HG03432 (cell line): ENCODE measurements around the gene PLD4.
A peak's percentile ranks its signal among the peaks of the same experiment; 100 is the strongest.
"Not testable (repeated sequence)": the region's sequence is repeated elsewhere in the genome, so short reads cannot be mapped to it uniquely, and the experiment has no call there.

ENCODE experiments used
- ATAC-seq: cut with Tn5 transposase; IDR thresholded peaks from one replicate; pipeline ENCODE4 v1.9.1; 2021; ENCODE audit warnings: mild to moderate bottlenecking, moderate library complexity; ENCODE audit not compliant: unreplicated experiment

The PLD4 gene

GRCh38 chr14:104898195-104898558 is 26.5 kb upstream of the PLD4 start:
- ATAC-seq = no peak

DNA sequence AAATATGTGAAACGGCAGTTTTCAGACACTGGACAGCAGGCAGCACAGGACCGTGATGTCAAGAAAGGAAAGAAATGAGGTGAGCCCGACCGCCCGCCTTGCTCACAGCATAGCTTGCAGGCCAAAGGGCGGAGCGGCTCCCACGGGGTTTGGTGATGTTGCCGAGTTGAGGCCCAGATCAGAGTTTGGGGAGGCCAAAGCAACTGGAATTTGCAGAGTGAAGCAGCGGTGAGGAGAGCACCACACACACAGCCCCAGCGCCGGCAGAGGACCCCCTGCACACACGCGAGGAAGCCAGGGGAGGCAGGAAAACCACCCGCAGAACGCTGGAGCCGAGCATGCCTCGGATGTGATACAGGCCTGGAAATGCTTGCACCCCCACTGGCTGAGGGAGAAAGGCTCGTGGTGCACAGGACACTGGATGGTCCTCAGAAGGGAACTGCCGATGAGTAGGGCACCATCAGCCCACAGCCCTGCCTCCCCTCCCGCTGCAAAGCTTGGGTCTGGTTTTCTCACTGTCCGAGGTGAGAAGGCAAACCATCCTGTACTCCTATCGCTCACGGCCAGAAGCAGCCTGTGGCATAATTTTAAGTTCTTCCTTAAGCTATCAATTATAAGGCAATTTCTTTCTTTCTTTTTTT is 25.7 kb upstream of the PLD4 start:
- ATAC-seq = no peak

DNA sequence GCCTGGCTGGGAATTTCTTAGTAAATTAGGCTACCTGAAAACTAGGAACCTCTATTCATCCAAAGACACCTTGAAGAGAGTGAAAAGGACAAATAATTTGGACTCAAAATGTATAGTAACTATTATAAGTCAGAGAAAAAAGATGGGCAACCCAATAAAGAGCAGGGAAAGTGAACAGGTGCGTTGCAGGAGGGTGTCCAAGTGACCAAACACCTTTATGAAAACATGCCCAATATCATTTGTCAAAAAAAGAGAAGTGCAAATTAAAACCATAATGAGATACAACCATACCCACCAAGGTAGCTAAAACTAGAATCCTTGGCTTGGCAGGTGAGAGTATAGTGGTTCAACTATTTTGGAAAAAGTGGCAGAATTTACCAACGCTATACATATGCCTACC is 24.9 kb upstream of the PLD4 start:
- ATAC-seq = no peak

GRCh38 chr14:104900639-104901512 is 23.8 kb upstream of the PLD4 start:
- no peak for ATAC-seq

- ATAC-seq = no peak
These were observed 20.7 kb upstream of the PLD4 start for GRCh38 chr14:104903990-104904389.

DNA sequence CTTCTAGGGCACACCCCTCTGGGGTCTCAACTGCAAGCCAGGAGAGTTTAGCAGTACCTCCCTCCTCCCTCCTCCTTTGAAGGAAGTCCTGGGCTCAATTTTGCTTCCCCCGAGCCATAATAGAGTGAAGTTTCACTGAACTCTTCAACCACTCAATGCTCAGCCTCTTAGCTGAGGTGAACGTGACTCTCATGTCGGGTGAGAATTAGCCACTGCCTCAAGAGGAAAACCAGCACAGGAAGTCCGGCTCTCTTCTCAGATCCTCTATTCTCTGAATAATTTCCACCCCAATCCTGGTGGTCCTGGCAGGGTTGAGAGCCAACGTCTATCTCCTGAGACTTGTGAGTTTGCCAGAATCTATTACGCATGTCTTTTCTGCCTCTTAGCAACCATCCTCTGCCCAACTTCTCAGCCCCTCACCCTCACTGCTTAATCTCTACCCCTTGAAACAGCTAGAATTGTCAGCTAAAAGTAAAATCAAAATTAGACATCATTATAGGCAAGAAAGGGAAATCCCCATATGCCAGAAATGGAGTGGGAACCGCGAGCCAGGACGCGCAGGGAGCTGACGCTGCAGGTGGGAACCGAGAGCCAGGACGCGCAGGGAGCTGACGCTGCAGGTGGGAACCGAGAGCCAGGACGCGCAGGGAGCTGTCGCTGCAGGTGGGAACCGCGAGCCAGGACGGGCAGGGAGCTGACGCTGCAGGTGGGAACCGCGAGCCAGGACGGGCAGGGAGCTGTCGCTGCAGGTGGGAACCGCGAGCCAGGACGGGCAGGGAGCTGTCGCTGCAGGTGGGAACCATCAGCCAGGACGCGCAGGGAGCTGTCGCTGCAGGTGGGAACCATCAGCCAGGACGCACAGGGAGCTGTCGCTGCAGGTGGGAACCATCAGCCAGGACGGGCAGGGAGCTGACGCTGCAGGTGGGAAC is 19.8 kb upstream of the PLD4 start:
- ATAC-seq = not testable (repeated sequence)

DNA sequence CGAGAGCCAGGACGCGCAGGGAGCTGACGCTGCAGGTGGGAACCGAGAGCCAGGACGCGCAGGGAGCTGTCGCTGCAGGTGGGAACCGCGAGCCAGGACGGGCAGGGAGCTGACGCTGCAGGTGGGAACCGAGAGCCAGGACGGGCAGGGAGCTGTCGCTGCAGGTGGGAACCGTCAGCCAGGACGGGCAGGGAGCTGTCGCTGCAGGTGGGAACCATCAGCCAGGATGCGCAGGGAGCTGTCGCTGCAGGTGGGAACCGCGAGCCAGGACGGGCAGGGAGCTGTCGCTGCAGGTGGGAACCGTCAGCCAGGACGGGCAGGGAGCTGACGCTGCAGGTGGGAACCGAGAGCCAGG is 19.1 kb upstream of the PLD4 start:
- ATAC-seq = not testable (repeated sequence)

GRCh38 chr14:104908303-104908702 is 16.4 kb upstream of the PLD4 start:
- ATAC-seq = no peak

DNA sequence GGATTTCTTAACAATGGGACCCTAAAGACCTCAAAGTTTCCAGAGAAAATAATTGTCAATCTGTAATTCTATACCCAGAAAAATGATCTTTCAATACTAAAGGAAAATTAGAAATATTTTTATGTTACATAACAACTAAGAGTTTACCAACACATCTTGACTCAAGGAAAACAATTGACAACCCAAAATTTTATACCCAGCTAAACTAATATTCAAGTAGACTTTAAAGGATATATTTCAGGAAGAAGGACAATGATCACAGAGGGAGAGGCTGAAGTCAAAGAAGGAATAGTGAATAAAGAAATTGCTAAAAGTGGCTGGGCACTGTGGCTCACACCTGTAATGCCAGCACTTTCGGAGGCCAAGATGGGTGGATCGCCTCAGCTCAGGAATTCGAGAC is 12.6 kb upstream of the PLD4 start:
- no peak for ATAC-seq

- no peak for ATAC-seq
These were observed 11.2 kb upstream of the PLD4 start for GRCh38 chr14:104913435-104913834.

DNA sequence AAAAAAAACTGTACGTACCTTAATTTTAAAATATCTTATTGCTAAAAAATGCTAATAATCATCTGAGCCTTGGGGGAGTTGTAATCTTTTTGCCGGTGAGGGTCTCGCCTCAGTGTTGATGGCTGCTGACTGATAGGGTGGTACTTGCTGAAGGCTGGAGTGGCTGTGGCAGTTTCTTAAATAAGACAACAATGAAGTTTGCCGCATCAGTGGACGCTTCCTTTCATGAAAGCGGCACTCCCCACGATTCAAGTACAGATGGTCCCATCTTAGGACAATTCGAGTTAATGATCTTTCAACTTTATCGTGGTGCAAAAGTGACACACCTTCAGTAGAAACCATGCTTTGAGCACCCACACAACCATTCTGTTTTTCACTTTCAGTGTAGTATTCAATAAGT is 7.6 kb upstream of the PLD4 start:
- no peak for ATAC-seq

DNA sequence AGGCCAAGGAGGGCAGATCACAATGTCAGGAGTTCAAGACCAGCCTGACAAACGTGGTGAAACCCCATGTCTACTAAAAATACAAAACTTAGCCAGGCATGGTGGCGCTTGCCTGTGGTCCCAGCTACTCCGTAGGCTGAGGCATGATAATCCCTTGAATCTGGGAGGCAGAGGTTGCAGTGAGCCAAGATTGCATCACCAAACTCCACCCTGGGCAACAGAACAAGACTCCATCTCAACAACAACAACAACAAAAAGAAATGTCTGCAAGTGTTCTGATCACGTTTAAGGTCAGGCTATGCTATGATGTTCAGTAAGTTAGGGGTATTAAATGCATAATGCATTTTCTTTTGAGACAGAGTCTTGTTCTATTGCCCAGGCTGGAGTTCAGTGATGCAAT is 6.7 kb upstream of the PLD4 start:
- no peak for ATAC-seq

DNA sequence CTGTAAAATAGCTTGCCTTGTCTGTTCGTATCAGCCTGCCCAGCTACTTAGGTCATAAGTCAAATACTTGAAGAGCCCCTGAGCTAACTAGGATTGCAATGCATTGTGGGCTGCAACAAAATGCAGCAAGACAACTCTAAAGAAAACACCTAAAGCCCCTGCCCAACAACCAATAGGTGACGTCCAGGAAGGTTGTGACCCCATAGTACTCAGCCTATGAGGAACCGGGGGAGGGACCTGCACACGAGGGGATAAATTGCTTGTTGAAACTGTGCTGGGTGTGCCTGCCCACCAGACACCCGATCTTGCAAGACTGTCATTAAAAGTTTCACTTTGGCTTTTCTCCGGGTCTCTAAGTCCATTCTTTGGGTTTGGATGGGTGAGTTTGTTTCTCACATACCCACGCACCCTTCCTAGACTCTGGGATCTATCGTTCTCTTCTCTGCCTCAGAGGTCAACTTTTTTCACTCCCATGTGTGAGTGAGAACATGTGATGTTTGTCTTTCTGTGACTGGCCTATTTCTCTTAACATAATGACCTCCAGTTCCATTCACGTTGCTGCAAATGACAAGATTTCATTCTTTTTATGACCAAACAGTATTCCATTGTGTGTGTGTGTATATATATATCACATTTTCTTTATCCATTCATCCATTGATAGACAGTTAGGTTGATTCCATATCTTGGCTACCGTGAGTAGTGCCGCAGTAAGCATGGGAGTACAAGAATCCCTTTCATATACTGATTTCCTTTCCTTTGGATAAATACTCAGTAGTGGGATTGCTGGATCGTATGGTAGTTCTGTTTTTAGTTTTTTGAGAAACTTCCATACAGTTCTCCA is 5.3 kb upstream of the PLD4 start:
- ATAC-seq = not testable (repeated sequence)

DNA sequence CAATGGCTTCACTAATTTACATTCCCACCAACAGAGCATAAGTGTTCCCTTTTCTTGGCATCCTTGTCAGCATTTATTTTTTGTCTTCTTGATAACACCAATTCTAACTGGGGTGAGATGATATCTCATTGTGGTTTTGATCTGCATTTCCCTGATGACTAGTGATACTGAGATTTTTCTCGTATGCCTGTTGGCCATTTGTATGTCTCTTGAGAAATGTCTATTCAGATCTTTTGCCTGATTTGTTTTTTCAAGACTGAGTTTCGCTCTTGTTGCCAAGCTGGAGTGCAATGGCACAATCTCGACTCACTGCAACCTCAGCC is 4.7 kb upstream of the PLD4 start:
- ATAC-seq = no peak

DNA sequence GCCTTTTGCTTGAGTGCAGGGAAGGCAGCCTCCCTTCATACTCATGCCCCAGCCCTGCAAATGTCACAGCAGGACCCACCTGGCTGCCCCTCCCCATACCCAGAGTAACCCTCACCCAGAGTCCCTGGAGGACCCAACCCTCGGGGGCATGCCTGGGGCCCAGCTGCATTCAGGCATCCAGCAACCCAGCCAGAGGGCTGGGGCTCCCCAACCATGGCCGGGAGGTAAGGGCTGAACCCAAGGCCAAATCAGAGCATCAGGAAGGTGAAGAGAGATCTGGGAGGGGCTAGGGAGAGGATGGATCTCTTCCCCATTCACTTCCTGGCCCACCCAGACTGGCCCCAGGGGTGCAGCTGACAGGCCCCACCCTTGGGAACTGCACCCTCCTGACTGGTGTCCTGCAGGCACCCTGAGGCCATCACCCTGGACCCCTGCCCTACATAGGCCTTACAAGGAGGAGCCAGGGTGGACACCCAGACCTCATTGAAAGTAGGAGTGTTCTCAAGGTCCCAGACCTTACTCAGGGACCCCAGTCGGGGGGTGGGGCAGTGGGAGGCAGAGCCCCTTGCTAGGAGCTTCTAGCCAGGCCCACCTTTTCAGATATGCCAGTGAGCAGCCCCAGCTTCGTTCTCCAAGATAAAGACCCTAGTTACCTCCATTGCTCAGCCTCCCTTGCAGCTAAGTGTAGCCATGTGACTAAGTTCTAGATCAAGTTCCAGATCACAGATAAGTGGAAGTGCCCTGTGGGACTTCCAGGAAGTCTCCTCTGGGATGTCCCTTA is 849 bp upstream of the PLD4 start:
- no peak for ATAC-seq

DNA sequence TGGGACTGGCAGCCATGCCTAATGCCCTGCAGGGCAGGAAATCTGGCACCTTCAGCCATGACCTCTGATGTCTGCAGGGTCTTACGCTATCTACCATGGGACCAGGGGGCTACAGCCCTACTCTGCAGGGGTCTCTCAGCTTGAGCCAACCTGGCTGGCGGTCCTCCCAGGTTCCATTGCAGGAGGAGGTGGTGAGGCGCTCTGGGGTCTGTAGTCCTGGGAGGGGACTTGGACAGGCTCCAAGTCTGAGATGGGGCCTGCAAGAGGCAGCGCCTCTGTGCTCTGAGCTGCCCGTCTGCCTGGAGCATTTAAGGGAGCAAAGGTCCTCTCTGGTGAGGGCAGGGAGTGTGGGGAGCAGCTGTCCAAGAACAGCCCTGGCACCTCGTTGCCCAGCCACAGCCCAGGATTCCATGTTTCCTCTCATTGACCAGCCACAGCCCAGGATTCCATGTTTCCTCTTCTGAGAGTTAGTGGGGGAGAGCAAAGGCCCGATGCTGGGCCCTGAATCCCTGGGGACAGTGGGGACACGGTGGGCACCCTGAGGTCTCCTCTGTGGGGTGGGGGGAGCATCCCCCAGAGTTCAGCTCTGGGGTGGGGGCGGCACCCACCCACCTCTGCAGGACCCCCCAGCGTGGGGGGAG is 655 bp downstream of the PLD4 start:
- ATAC-seq = no peak

GRCh38 chr14:104925855-104926609 is 1.4 kb downstream of the PLD4 start:
- ATAC-seq = peak; percentile 2

- ATAC-seq = peak; percentile 75
These were observed 2.1 kb downstream of the PLD4 start for GRCh38 chr14:104926619-104927431.
